K562 (cell line): Measurements from ENCODE around the gene SEC14L3. TPM values are rescaled to one million over a fixed set of nuclear protein-coding genes. Genes with fewer than 3 reads are reported as not detected.

Experiments
- ATAC-seq: fragments of 200-7000 bp; cut with Tn5 transposase; 3 replicates; pipeline ENCODE4 v1.9.1; 2020; ENCODE audit warnings: moderate library complexity
- BruUV-seq: library from RNA; stranded (reverse); fragments of 400-500 nt; replicated peaks from 2 replicates; lab custom pipeline; 2021; lab: Mats Ljungman, UMichigan
- CTCF ChIA-PET: fragments of 300-600 bp; formaldehyde crosslinking; extraction: SDS; loops from one replicate; lab custom pipeline; 2021; ENCODE audit warnings: low intra/inter-chr PET ratio; lab: Yijun Ruan, JAX
- POLR2A ChIA-PET: fragments of 300-600, 350-650 bp; sonication (Branson Sonifier 250); formaldehyde crosslinking; extraction: SDS; loops from one replicate; lab custom pipeline; 2021; ENCODE audit warnings: antibody characterized with exemption, inconsistent platforms; lab: Yijun Ruan, JAX
- DNase-seq, 4 experiments: peaks; one replicate each; pipeline versions ENCODE4 v3.0.0 to v3.0.0-alpha.2; 2011 to 2018; ENCODE audit warnings: low spot score in 3 of 4, mixed read lengths in 3 of 4; ENCODE audit errors: extremely low read depth in 1 of 4
- FAIRE-seq: peaks from 2 replicates; lab custom pipeline; 2011; peaks lifted over from hg19 to GRCh38; lab: Jason Lieb, UNC
- H2AFZ ChIP-seq: 2 replicates; pipeline ENCODE4 v1.6.0; 2011; ENCODE audit warnings: low read depth, low read length, control low read depth, inconsistent platforms
- H3K27ac ChIP-seq: fragments of 200-600 bp; 3 replicates; pipeline ENCODE4 v1.8.0; 2011; ENCODE audit warnings: low read depth, mild to moderate bottlenecking, control low read depth, inconsistent platforms, low read length, moderate library complexity, mixed read lengths; ENCODE audit errors: extremely low read depth
- H3K27me3 ChIP-seq, 2 experiments: fragments of 300-600 bp in 1 of 2; 2 replicates in 1 of 2; 3 replicates in 1 of 2; pipeline versions ENCODE4 v1.6.0 to v1.8.0; 2011; ENCODE audit warnings: inconsistent platforms in 2 of 2, low read length in 2 of 2, mild to moderate bottlenecking in 1 of 2, mixed read lengths in 1 of 2, moderate library complexity in 1 of 2; ENCODE audit not compliant: control insufficient read depth in 2 of 2, insufficient read depth in 2 of 2
- H3K36me3 ChIP-seq: fragments of 300-600 bp; 3 replicates; pipeline ENCODE4 v1.8.0; 2011; ENCODE audit warnings: mild to moderate bottlenecking, low read length, inconsistent platforms; ENCODE audit not compliant: control insufficient read depth, insufficient read depth
- H3K4me1 ChIP-seq, 2 experiments: fragments of 200-600 bp in 1 of 2; replicated peaks in 1 of 2; 2 replicates in 1 of 2; 3 replicates in 1 of 2; pipeline versions ENCODE4 v1.5.1 to v1.8.0; 2011; ENCODE audit warnings: inconsistent platforms in 2 of 2, low read length in 2 of 2, mild to moderate bottlenecking in 1 of 2, mixed read lengths in 1 of 2, moderate library complexity in 1 of 2; ENCODE audit not compliant: control insufficient read depth in 2 of 2, insufficient read depth in 2 of 2
- H3K4me2 ChIP-seq: 2 replicates; pipeline ENCODE4 v1.6.1; 2011; ENCODE audit warnings: low read length, control low read depth, inconsistent platforms, mixed read lengths; ENCODE audit not compliant: insufficient read depth
- H3K4me3 ChIP-seq: fragments of 200-600 bp; sonication (generic), shearing (Covaris generic); 2 replicates; pipeline ENCODE4 v1.5.1; 2016; ENCODE audit warnings: control low read depth, inconsistent platforms
- H3K79me2 ChIP-seq: fragments of 200-600 bp; 3 replicates; pipeline ENCODE4 v1.8.0; 2011; ENCODE audit warnings: low read length, inconsistent platforms; ENCODE audit not compliant: control insufficient read depth, insufficient read depth
- H3K9ac ChIP-seq, 2 experiments: 2 replicates each; pipeline versions ENCODE4 v1.6.0 to v1.6.1; 2011; ENCODE audit warnings: low read depth in 2 of 2, low read length in 2 of 2, control low read depth in 1 of 2, inconsistent platforms in 1 of 2, mild to moderate bottlenecking in 1 of 2, mixed read lengths in 1 of 2; ENCODE audit not compliant: insufficient read depth in 1 of 2
- H3K9me1 ChIP-seq: one replicate; pipeline ENCODE4 v1.6.0; 2011; ENCODE audit warnings: inconsistent platforms, mild to moderate bottlenecking, low read length, moderate library complexity; ENCODE audit not compliant: control insufficient read depth, insufficient read depth
- H3K9me3 ChIP-seq: replicated peaks from 2 replicates; pipeline ENCODE4 v1.5.1; 2011; ENCODE audit warnings: low read depth, low read length, inconsistent platforms; ENCODE audit not compliant: control insufficient read depth, insufficient read depth
- H4K20me1 ChIP-seq: replicated peaks from 2 replicates; pipeline ENCODE4 v1.6.1; 2011; ENCODE audit warnings: low read length, inconsistent platforms, mixed read lengths; ENCODE audit not compliant: control insufficient read depth, insufficient read depth
- CHD2 ChIP-seq: IDR thresholded peaks from 2 replicates; pipeline ENCODE4 v1.6.1; 2011; ENCODE audit warnings: low read depth, low read length
- GATAD2B ChIP-seq: fragments of 450-650 bp; IDR thresholded peaks from 2 replicates; pipeline ENCODE4 v1.6.1; 2017; ENCODE audit warnings: mild to moderate bottlenecking, borderline replicate concordance
- HDAC8 ChIP-seq: fragments of 450-650 bp; IDR thresholded peaks from 2 replicates; pipeline ENCODE4 v1.6.1; 2016; ENCODE audit warnings: mild to moderate bottlenecking, missing genetic modification characterization, moderate library complexity, missing compliant biosample characterization
- NR2C1 ChIP-seq, 2 experiments: fragments of 450-650 bp; IDR thresholded peaks; 2 replicates each; pipeline ENCODE4 v1.6.1; 2017; ENCODE audit warnings: mild to moderate bottlenecking in 2 of 2, antibody characterized with exemption in 1 of 2, inconsistent platforms in 1 of 2, missing compliant biosample characterization in 1 of 2, missing genetic modification characterization in 1 of 2
- NR2C2 ChIP-seq, 2 experiments: fragments of 200-800 bp in 1 of 2; sonication (Bioruptor generic) in 1 of 2; sonication (generic) in 1 of 2; formaldehyde crosslinking in 1 of 2; IDR thresholded peaks; 2 replicates each; pipeline versions ENCODE4 v1.6.1 to v1.8.0; 2016 to 2022; ENCODE audit warnings: mild to moderate bottlenecking in 1 of 2, missing compliant biosample characterization in 1 of 2, missing genetic modification characterization in 1 of 2, missing genetic modification reagents in 1 of 2
- WGBS: fragments of 100-300 bp; shearing (Covaris generic); methylation state at CpG from one replicate; pipeline ENCODE4 v1.1.6; 2016; ENCODE audit warnings: low coverage, mixed read lengths; ENCODE audit not compliant: insufficient coverage; ENCODE audit errors: missing lambda C conversion rate; 5-methylcytosine and 5-hydroxymethylcytosine counted together
- in situ Hi-C: fragments of 300-500 bp; cut with MboI; formaldehyde crosslinking; loops from 4 replicates; pipeline ENCODE4 v1.15.0; 2018; ENCODE audit warnings: inconsistent platforms, mixed read lengths
- intact Hi-C: fragments of 100-400 bp; cut with micrococcal nuclease; formaldehyde crosslinking; loops from 2 replicates; pipeline ENCODE4 v1.14.2; 2022
- polyA plus RNA-seq, 8 experiments: library from polyadenylated mRNA; depleted of rRNA in 4 of 8; stranded (reverse) in 5 of 8; unstranded in 3 of 8; fragments of >200 nt; fragmentation: Nextera tagmentation in 2 of 8; fragmentation: Illumina TruSeq in 1 of 8; extraction: Ambion mirVana in 2 of 8; extraction: Trizol in 1 of 8; gene quantifications; 2 replicates each; pipeline versions ENCODE4 v1.2.1 to v1.2.3, GENCODE V29; 2011 to 2014; ENCODE audit warnings: inconsistent platforms in 1 of 8, missing spikeins in 1 of 8
- total RNA-seq, 7 experiments: library from RNA; depleted of rRNA in 6 of 7; stranded (reverse); fragments of >200 nt in 6 of 7; fragmentation: Illumina TruSeq in 2 of 7; extraction: Trizol in 2 of 7; gene quantifications; 2 replicates each; pipeline versions ENCODE4 v1.2.1 to v1.2.3, GENCODE V29; 2011 to 2021; ENCODE audit warnings: low replicate concordance in 1 of 7
- TF ChIP-seq, protein P1 (sequence below): fragments of 250-450 bp; sonication (Bioruptor Pico); IDR thresholded peaks from 2 replicates; pipeline ENCODE4 v1.8.0; 2021; ENCODE audit warnings: moderate library complexity, mild to moderate bottlenecking, inconsistent platforms
- TF ChIP-seq, protein P2 (sequence below): fragments of 450-650 bp; formaldehyde crosslinking; IDR thresholded peaks from 2 replicates; pipeline ENCODE4 v1.4.0; 2020; ENCODE audit warnings: mild to moderate bottlenecking

Gene SEC14L3
- total and polyA plus RNA-seq, 9 of the 15 experiments (the other 6 are each of a cell fraction or from before 2014, with no cell fraction given) = not detected

DNA sequence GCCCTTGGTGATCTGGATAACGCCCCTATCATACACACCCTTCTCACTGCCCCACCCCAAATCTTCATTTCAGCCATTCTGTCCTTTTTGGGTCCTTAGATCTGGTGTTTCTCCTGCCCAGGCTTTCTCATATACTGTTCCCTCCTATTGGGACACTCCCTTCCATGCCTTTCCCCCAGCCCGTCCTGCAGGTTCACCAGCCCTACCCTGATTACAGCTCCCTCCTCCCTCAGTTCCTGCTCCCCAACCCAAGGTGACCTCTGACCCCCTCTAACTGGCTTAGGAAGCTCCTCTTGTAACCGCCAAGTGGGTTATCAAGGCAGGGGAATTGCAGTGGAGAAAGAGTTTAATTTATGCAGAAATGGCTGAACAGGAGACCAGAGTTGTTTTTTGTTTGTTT, 33.3 kb downstream of the SEC14L3 start:
- no peak overlapping the region; a peak in 1 of 4 replicates for H3K9ac ChIP-seq
- H3K27me3 ChIP-seq = no peaks in the 10 kb centered on the region
- no peaks in the 10 kb centered on the region; the same call in 1 of the 2 replicates for H3K9me3 ChIP-seq
- H3K9me1 ChIP-seq = no peaks in the 10 kb centered on the region
- H2AFZ ChIP-seq = peak overlapping the region; percentile 51; the same call in 1 of the 2 replicates
- no peaks in the 10 kb centered on the region for H3K79me2 ChIP-seq
- H3K27ac ChIP-seq = 0 out of 3 replicates have a peak overlapping the region, but pooled peaks have one; percentile 5
- in situ Hi-C loops = no loop called here
- intact Hi-C loops = no loop called here
- TF ChIP-seq HDAC8 (no peak), NR2C1 (IDR thresholded peaks at IDR 0.05) (peak; percentile 85), NR2C1 (tag; IDR thresholded peaks at IDR 0.05) (peak; percentile 86), NR2C2 (CRISPR knock-in tag; IDR thresholded peaks at IDR 0.05) (0 out of 2 replicates have a peak, but pooled peaks have one; percentile 35), NR2C2 (tag; IDR thresholded peaks at IDR 0.05) (peak; percentile 54; the same call in 1 of the 2 replicates)
- POLR2A ChIA-PET = interaction anchor here (0.6 to 1.3 kb wide), 4 partner anchors 9 to 625 kb away, joined by 4 to 5 read pairs (median 4); no protein-coding TSS in a partner anchor
- H3K4me1 ChIP-seq = peaks cover 35 to 42% of the 10 kb centered on the region in 2 experiments
- ATAC-seq (peak; percentile 27; the same call in 2 of the 3 replicates), DNase-seq (peak in 3 of 4 experiments; percentile 19 to 55 (median 21)), FAIRE-seq (no peak)
- BruUV-seq = no TSS peak
- no peaks in the 10 kb centered on the region for H3K36me3 ChIP-seq
- no peak overlapping the region for H3K4me3 ChIP-seq
- H4K20me1 ChIP-seq = no peaks in the 10 kb centered on the region
- CTCF ChIA-PET = no interaction called here
- no peak overlapping the region for H3K4me2 ChIP-seq
- 12% methylated on average over 3 of the region's 3 CpGs for WGBS

DNA sequence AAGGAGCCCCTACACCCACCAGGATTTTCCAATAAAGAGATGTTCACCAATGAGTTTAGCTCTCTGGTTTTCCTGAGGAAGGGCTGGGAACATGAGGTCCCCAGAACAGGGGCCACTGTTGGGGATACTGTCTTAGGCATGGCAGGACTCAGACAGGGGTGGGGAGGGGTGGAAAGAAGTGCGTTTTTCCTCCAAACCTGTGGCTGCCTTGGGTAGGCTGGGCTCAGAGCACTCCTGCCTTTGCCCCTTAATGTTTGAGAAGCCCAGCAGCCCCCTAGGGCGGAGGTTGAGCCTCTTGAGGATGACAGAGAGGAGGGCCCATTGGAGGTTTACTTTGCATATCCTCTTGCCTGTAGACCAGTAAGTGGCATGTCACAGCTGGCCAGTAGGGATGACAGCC, 35.6 kb downstream of the SEC14L3 start:
- TF ChIP-seq, protein P1, sequence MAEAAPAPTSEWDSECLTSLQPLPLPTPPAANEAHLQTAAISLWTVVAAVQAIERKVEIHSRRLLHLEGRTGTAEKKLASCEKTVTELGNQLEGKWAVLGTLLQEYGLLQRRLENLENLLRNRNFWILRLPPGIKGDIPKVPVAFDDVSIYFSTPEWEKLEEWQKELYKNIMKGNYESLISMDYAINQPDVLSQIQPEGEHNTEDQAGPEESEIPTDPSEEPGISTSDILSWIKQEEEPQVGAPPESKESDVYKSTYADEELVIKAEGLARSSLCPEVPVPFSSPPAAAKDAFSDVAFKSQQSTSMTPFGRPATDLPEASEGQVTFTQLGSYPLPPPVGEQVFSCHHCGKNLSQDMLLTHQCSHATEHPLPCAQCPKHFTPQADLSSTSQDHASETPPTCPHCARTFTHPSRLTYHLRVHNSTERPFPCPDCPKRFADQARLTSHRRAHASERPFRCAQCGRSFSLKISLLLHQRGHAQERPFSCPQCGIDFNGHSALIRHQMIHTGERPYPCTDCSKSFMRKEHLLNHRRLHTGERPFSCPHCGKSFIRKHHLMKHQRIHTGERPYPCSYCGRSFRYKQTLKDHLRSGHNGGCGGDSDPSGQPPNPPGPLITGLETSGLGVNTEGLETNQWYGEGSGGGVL (CRISPR knock-in tag) = no peak
- TF ChIP-seq GATAD2B (no peak), CHD2 (no peak)
- TF ChIP-seq, protein P2, sequence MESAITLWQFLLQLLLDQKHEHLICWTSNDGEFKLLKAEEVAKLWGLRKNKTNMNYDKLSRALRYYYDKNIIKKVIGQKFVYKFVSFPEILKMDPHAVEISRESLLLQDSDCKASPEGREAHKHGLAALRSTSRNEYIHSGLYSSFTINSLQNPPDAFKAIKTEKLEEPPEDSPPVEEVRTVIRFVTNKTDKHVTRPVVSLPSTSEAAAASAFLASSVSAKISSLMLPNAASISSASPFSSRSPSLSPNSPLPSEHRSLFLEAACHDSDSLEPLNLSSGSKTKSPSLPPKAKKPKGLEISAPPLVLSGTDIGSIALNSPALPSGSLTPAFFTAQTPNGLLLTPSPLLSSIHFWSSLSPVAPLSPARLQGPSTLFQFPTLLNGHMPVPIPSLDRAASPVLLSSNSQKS (CRISPR knock-in tag) = no peak
- Histone ChIP-seq H3K4me3 (no peak overlapping the region), H4K20me1 (no peaks in the 10 kb centered on the region), H3K79me2 (no peaks in the 10 kb centered on the region), H3K9ac (no peak overlapping the region), H3K9me3 (no peaks in the 10 kb centered on the region; the same call in 1 of the 2 replicates), H3K27ac (no peak overlapping the region; the same call in 2 of the 3 replicates), H3K36me3 (no peaks in the 10 kb centered on the region), H2AFZ (peak overlapping the region; percentile 87), H3K4me2 (no peak overlapping the region), H3K4me1 (peaks cover 22 to 29% of the 10 kb centered on the region in 2 experiments), H3K9me1 (no peaks in the 10 kb centered on the region), H3K27me3 (no peaks in the 10 kb centered on the region)
- no peak for FAIRE-seq
- ATAC-seq = no peak
- CTCF ChIA-PET = no interaction called here
- BruUV-seq = no TSS peak
- 100% methylated on average over 2 of the region's 2 CpGs for WGBS
- POLR2A ChIA-PET = interaction anchor here (1.4 kb wide), 1 partner anchor 8 kb away, joined by 3 read pairs; no protein-coding TSS in a partner anchor
- in situ Hi-C loops = no loop called here
- no peak for DNase-seq
- intact Hi-C loops = no loop called here
